ENCODE measurements around the gene ACSL1.
"Not testable (repeated sequence)": the region's sequence is repeated elsewhere in the genome, so short reads cannot be mapped to it uniquely, and the experiment has no call there.

DNA sequence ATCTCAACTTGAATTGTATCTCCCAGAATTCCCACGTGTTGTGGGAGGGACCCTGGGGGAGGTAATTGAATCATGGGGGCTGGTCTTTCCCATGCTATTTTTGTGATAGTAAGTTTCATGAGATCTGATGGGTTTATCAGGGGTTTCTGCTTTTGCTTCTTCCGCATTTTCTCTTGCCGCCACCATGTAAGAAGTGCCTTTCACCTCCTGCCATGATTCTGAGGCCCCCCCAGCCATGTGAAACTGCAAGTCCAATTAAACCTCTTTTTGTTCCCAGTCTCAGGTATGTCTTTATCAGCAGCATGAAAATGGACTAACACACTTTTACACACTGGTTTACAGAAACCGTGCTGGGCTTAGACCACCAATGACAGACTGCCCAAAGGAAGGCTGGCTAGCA lies 46.6 kb downstream of the ACSL1 start:
- TF ChIP-seq, protein P1, sequence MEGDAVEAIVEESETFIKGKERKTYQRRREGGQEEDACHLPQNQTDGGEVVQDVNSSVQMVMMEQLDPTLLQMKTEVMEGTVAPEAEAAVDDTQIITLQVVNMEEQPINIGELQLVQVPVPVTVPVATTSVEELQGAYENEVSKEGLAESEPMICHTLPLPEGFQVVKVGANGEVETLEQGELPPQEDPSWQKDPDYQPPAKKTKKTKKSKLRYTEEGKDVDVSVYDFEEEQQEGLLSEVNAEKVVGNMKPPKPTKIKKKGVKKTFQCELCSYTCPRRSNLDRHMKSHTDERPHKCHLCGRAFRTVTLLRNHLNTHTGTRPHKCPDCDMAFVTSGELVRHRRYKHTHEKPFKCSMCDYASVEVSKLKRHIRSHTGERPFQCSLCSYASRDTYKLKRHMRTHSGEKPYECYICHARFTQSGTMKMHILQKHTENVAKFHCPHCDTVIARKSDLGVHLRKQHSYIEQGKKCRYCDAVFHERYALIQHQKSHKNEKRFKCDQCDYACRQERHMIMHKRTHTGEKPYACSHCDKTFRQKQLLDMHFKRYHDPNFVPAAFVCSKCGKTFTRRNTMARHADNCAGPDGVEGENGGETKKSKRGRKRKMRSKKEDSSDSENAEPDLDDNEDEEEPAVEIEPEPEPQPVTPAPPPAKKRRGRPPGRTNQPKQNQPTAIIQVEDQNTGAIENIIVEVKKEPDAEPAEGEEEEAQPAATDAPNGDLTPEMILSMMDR (IDR thresholded peaks at IDR 0.05), result not testable (repeated sequence)
- not testable (repeated sequence) for TF ChIP-seq ZFX (IDR thresholded peaks at IDR 0.05; ENCODE audit: borderline replicate concordance)
